Neural cell (in vitro differentiated cells): Measurements from ENCODE around the gene STK32B.

Source experiments
- POLR2AphosphoS5 ChIP-seq: IDR thresholded peaks from 2 replicates; pipeline ENCODE4 v1.6.1; 2012
- RAD21 ChIP-seq: fragments of 450-650 bp; conservative IDR thresholded peaks from 2 replicates; pipeline ENCODE4 v1.6.1; 2014; ENCODE audit warnings: antibody characterized with exemption, mild to moderate bottlenecking, moderate library complexity

DNA sequence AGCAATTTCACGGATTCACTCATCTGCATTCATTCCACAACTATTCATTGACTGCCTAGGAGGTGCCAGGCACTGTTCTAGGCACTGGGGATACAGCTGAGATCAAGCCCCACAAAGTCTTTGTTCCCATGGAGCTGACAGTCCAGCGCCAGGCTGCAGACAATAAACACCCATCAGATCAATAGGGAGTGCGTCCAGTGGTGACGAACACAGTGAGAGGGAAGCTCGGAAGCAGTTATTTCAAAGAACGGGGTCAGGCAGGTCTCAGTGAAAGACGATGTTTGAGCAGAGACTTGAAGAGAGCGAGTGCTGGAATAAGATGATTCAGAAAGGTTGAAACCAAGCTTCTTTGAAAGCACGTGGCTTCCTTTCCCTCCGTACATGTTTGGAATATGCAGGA, 489.9 kb downstream of the STK32B start:
- no peak for TF ChIP-seq RAD21
- no peak for TF ChIP-seq POLR2AphosphoS5
